PC-9 (cell line): ENCODE measurements around the gene MAST4. TPM values are rescaled to one million over a fixed set of nuclear protein-coding genes. Genes with fewer than 3 reads are reported as not detected.

Experiments
- BruUV-seq: library from RNA; stranded (reverse); fragments of 400-500 nt; replicated peaks from 2 replicates; lab custom pipeline; 2021; lab: Mats Ljungman, UMichigan
- CTCF ChIA-PET: fragments of 300-600 bp; sonication (Branson Sonifier 250); formaldehyde crosslinking; loops from one replicate; lab custom pipeline; 2022; ENCODE audit warnings: antibody characterized with exemption; lab: Charles Lee
- POLR2A ChIA-PET: fragments of 300-600 bp; sonication (Branson Sonifier 250); formaldehyde crosslinking; loops from one replicate; lab custom pipeline; 2022; ENCODE audit warnings: antibody characterized with exemption; ENCODE audit not compliant: unreplicated experiment; lab: Charles Lee
- DNase-seq, 2 experiments: peaks; one replicate each; pipeline versions ENCODE4 v3.0.0 to v3.0.0-alpha.2; 2015 to 2022; ENCODE audit warnings: mixed read lengths in 1 of 2
- H2AFZ ChIP-seq: fragments of 200-600 bp; sonication (generic); 2 replicates; pipeline ENCODE4 v1.8.1; 2017; ENCODE audit warnings: antibody characterized with exemption
- H3F3A ChIP-seq: fragments of 200-600 bp; sonication (generic); 2 replicates; pipeline ENCODE4 v1.8.1; 2017; ENCODE audit warnings: antibody characterized with exemption, mild to moderate bottlenecking, low read depth; ENCODE audit not compliant: insufficient read depth
- H3K27ac ChIP-seq: fragments of 200-600 bp; sonication (generic); 2 replicates; pipeline ENCODE4 v1.6.1; 2016; ENCODE audit warnings: mixed run types
- H3K27me3 ChIP-seq: fragments of 200-600 bp; sonication (generic); 2 replicates; pipeline ENCODE4 v1.6.1; 2016; ENCODE audit warnings: low read depth, mixed run types; ENCODE audit not compliant: insufficient read depth
- H3K36me3 ChIP-seq: fragments of 200-600 bp; sonication (generic); 2 replicates; pipeline ENCODE4 v1.6.1; 2016; ENCODE audit warnings: low read depth, mixed run types
- H3K4me1 ChIP-seq: fragments of 200-600 bp; sonication (generic); replicated peaks from 2 replicates; pipeline ENCODE4 v1.6.1; 2016; ENCODE audit warnings: mixed run types; ENCODE audit not compliant: insufficient read depth
- H3K4me2 ChIP-seq: fragments of 200-600 bp; sonication (generic); 2 replicates; pipeline ENCODE4 v1.6.1; 2017; ENCODE audit warnings: mixed run types
- H3K4me3 ChIP-seq: fragments of 200-600 bp; sonication (generic); 2 replicates; pipeline ENCODE4 v1.6.1; 2016; ENCODE audit warnings: mixed run types
- H3K79me2 ChIP-seq: fragments of 200-600 bp; sonication (generic); 2 replicates; pipeline ENCODE4 v1.6.1; 2017; ENCODE audit warnings: low read depth, mixed run types
- H3K9me2 ChIP-seq: fragments of 200-600 bp; sonication (generic); 2 replicates; pipeline ENCODE4 v1.8.1; 2017; ENCODE audit warnings: mild to moderate bottlenecking; ENCODE audit not compliant: insufficient read depth
- H3K9me3 ChIP-seq: fragments of 200-600 bp; sonication (generic); 2 replicates; pipeline ENCODE4 v1.8.1; 2016; ENCODE audit warnings: low read depth; ENCODE audit not compliant: insufficient read depth
- H4K20me1 ChIP-seq: fragments of 200-600 bp; sonication (generic); 2 replicates; pipeline ENCODE4 v1.8.1; 2017; ENCODE audit not compliant: insufficient read depth
- EZH2 ChIP-seq: fragments of 200-600 bp; sonication (generic); IDR thresholded peaks from 2 replicates; pipeline ENCODE4 v1.8.0; 2017; ENCODE audit warnings: antibody characterized with exemption, low read depth
- intact Hi-C: fragments of 100-400 bp; cut with micrococcal nuclease; formaldehyde crosslinking; loops from one replicate; pipeline ENCODE4 v1.10.0; 2022; ENCODE audit not compliant: unreplicated experiment
- total RNA-seq: library from RNA; stranded (reverse); gene quantifications from 2 replicates; pipeline ENCODE4 v1.2.3, GENCODE V29; 2021
- TF ChIP-seq, protein P1 (sequence below): fragments of 200-600 bp; sonication (generic); conservative IDR thresholded peaks from 2 replicates; pipeline ENCODE4 v1.6.1; 2017; ENCODE audit warnings: mixed run types, antibody characterized with exemption, mild to moderate bottlenecking, moderate library complexity

Gene MAST4
- total RNA-seq, 1 experiment from 2014 or later: 19.3 TPM

DNA sequence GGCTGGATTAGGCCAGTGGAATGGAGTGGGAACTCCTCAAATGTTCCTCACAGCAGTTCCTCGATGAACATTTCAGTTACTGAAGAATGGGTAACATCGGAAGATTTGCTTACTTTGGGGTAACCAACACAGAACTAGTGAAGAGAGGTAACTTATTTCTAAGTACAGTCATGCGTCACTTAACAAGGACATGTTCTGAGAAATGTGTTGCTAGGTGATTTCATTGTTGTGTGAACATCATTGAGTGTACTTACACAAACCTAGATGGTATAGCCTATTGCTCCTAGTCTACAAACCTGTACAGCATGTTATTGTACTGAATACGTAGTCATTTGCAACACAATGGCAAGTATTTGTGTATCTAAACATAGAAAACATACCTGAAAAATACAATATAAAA is 228.3 kb downstream of the MAST4 start:
- intact Hi-C loops: no loop called here
- Histone ChIP-seq H3K27me3 (no peaks in the 10 kb centered on the region), H3K9me3 (peaks cover 8% of the 10 kb centered on the region; the same call in 1 of the 2 replicates), H3K4me2 (no peak overlapping the region), H3K79me2 (no peaks in the 10 kb centered on the region), H3K4me3 (no peak overlapping the region), H3F3A (no peaks in the 10 kb centered on the region; the same call in 1 of the 2 replicates), H3K36me3 (no peaks in the 10 kb centered on the region), H3K27ac (no peak overlapping the region), H4K20me1 (no peaks in the 10 kb centered on the region), H3K4me1 (peaks cover 11% of the 10 kb centered on the region), H3K9me2 (no peaks in the 10 kb centered on the region), H2AFZ (no peak overlapping the region)
- no peak for DNase-seq
- ChIA-PET CTCF (no interaction called here), POLR2A (no interaction called here)
- no TSS peak for BruUV-seq
- TF ChIP-seq, protein P1, sequence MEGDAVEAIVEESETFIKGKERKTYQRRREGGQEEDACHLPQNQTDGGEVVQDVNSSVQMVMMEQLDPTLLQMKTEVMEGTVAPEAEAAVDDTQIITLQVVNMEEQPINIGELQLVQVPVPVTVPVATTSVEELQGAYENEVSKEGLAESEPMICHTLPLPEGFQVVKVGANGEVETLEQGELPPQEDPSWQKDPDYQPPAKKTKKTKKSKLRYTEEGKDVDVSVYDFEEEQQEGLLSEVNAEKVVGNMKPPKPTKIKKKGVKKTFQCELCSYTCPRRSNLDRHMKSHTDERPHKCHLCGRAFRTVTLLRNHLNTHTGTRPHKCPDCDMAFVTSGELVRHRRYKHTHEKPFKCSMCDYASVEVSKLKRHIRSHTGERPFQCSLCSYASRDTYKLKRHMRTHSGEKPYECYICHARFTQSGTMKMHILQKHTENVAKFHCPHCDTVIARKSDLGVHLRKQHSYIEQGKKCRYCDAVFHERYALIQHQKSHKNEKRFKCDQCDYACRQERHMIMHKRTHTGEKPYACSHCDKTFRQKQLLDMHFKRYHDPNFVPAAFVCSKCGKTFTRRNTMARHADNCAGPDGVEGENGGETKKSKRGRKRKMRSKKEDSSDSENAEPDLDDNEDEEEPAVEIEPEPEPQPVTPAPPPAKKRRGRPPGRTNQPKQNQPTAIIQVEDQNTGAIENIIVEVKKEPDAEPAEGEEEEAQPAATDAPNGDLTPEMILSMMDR: no peak
- no peak for TF ChIP-seq EZH2

DNA sequence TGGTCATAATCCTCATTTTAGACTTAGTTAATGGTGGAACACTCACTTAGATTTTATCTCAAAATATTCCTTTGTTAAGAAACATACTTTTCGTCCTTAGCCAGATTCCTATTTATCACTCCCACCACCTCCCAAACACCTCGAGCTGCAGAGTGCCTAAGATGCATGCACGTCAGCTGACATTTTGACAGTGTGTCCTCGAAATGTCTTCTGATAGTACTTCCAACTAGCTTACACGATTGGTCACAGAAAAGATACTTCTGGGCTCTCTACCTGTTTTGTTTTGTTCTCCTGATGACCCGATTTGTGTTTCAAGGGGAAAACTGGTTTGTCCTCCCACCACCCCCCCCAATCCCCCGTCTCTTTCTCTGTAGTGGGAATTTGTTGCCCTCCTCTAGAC is 230.1 kb downstream of the MAST4 start:
- Histone ChIP-seq H3F3A (no peaks in the 10 kb centered on the region; the same call in 1 of the 2 replicates), H3K36me3 (no peaks in the 10 kb centered on the region), H3K79me2 (no peaks in the 10 kb centered on the region), H3K9me2 (no peaks in the 10 kb centered on the region), H4K20me1 (no peaks in the 10 kb centered on the region), H2AFZ (no peak overlapping the region), H3K27ac (no peak overlapping the region), H3K27me3 (no peaks in the 10 kb centered on the region), H3K4me3 (no peak overlapping the region), H3K9me3 (peaks cover 8% of the 10 kb centered on the region; the same call in 1 of the 2 replicates), H3K4me1 (peaks cover 26% of the 10 kb centered on the region), H3K4me2 (no peak overlapping the region)
- TF ChIP-seq EZH2: no peak
- TF ChIP-seq, protein P1: no peak
- CTCF ChIA-PET: no interaction called here
- POLR2A ChIA-PET: no interaction called here
- no TSS peak for BruUV-seq
- intact Hi-C loops: loop anchor here (5.0 kb wide), 2 partner anchors 176 to 326 kb away; no protein-coding TSS in a partner anchor
- DNase-seq: no peak

DNA sequence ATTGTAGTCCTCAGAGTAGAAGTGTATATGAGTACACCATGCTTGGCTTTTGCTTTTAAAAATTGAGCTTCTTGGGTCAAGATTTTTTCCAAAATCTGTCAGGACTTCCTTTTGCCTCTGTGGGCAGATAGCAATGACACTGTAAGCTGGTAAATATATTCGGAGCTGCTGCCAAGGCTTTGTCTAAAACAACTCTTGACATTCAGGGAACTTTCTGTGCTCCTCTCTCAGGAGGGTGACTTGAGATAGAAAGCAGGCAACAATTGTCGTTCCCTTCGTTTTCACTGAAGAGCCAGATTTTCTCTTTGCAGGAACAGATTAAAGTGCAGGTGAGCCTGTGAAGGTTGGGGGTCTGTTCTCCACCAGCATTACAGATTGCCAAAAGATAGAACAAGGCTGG is 230.5 kb downstream of the MAST4 start:
- no TSS peak for BruUV-seq
- no peaks in the 10 kb centered on the region for H4K20me1 ChIP-seq
- ChIA-PET POLR2A (no interaction called here), CTCF (interaction anchor here (0.6 kb wide), 1 partner anchor 321 kb away, joined by 6 read pairs; no protein-coding TSS in a partner anchor)
- no peak overlapping the region for H2AFZ ChIP-seq
- no peaks in the 10 kb centered on the region for H3K9me2 ChIP-seq
- DNase-seq: no peak
- H3K27me3 ChIP-seq: no peaks in the 10 kb centered on the region
- H3K27ac ChIP-seq: no peak overlapping the region
- no peak overlapping the region for H3K4me2 ChIP-seq
- peaks cover 8% of the 10 kb centered on the region; the same call in 1 of the 2 replicates for H3K9me3 ChIP-seq
- intact Hi-C loops: loop anchor here (5.0 kb wide), 2 partner anchors 176 to 326 kb away; no protein-coding TSS in a partner anchor
- peaks cover 26% of the 10 kb centered on the region for H3K4me1 ChIP-seq
- no peaks in the 10 kb centered on the region; the same call in 1 of the 2 replicates for H3F3A ChIP-seq
- no peaks in the 10 kb centered on the region for H3K36me3 ChIP-seq
- no peak for TF ChIP-seq EZH2
- TF ChIP-seq, protein P1: no peak
- no peak overlapping the region for H3K4me3 ChIP-seq
- no peaks in the 10 kb centered on the region for H3K79me2 ChIP-seq
